Subcutaneous abdominal adipose tissue (tissue), 5 donors: Measurements from ENCODE around the gene APLNR.
A peak's percentile ranks its signal among the peaks of the same experiment; 100 is the strongest.

Experiments
- H3K27ac ChIP-seq: one replicate; pipeline ENCODE4 v1.7.0; 2013; ENCODE audit warnings: low read depth, mild to moderate bottlenecking, inconsistent platforms, low read length, moderate library complexity
- H3K27me3 ChIP-seq, 5 donors: one replicate each; pipeline ENCODE4 v1.7.0; 2013; ENCODE audit warnings: low read length in 5 of 5, inconsistent platforms in 1 of 5; ENCODE audit not compliant: control insufficient read depth in 5 of 5, insufficient read depth in 4 of 5
- H3K36me3 ChIP-seq, 5 donors: one replicate each; pipeline ENCODE4 v1.7.0; 2013; ENCODE audit warnings: low read length in 5 of 5; ENCODE audit not compliant: control insufficient read depth in 5 of 5, insufficient read depth in 5 of 5
- H3K4me1 ChIP-seq, 5 donors: one replicate each; pipeline ENCODE4 v1.7.0; 2013; ENCODE audit warnings: low read length in 5 of 5, mild to moderate bottlenecking in 3 of 5, moderate library complexity in 1 of 5; ENCODE audit not compliant: control insufficient read depth in 5 of 5, insufficient read depth in 5 of 5
- H3K4me3 ChIP-seq, 5 donors: one replicate each; pipeline ENCODE4 v1.7.0; 2013; ENCODE audit warnings: low read length in 5 of 5, low read depth in 1 of 5
- H3K9ac ChIP-seq, 5 donors: one replicate each; pipeline ENCODE4 v1.7.0; 2013; ENCODE audit warnings: low read length in 5 of 5, mild to moderate bottlenecking in 4 of 5, moderate library complexity in 3 of 5
- H3K9me3 ChIP-seq, 5 donors: one replicate each; pipeline ENCODE4 v1.7.0; 2013; ENCODE audit warnings: low read length in 5 of 5; ENCODE audit not compliant: control insufficient read depth in 5 of 5
- donor health status: healthy.
- donor health status: healthy.
- donor health status: healthy.
- donor health status: healthy.
- donor health status: healthy.

Gene APLNR

GRCh38 chr11:57251491-57252104, 14.5 kb upstream of the APLNR start:
- H3K27ac ChIP-seq: no peak overlapping the region
- H3K27me3 ChIP-seq: no peaks in the 10 kb centered on the region
- H3K9ac ChIP-seq: no peak overlapping the region

GRCh38 chr11:57251037-57251436, 14.0 kb upstream of the APLNR start:
- Histone ChIP-seq H3K36me3 (no peaks in the 10 kb centered on the region), H3K4me3 (no peak overlapping the region), H3K9ac (no peak overlapping the region), H3K27me3 (no peaks in the 10 kb centered on the region), H3K9me3 (no peaks in the 10 kb centered on the region), H3K4me1 (peaks cover 2 to 33% (median 23%) of the 10 kb centered on the region in 5 donors), H3K27ac (no peak overlapping the region)

More at GRCh38 chr11:57251491-57252104, 14.5 kb upstream of the APLNR start:
- Histone ChIP-seq H3K9me3 (peaks cover 0 to 2% (median under 1%) of the 10 kb centered on the region in 5 donors), H3K36me3 (no peaks in the 10 kb centered on the region), H3K4me3 (no peak overlapping the region), H3K4me1 (peaks cover 2 to 32% (median 23%) of the 10 kb centered on the region in 5 donors)

GRCh38 chr11:57249384-57250319, 12.6 kb upstream of the APLNR start:
- Histone ChIP-seq H3K36me3 (no peaks in the 10 kb centered on the region), H3K4me3 (peak overlapping the region in 4 of 5 donors; percentile 11 to 59 (median 32)), H3K9me3 (no peaks in the 10 kb centered on the region), H3K27ac (peak overlapping the region; percentile 43), H3K27me3 (no peaks in the 10 kb centered on the region), H3K9ac (no peak overlapping the region), H3K4me1 (peaks cover 2 to 44% (median 26%) of the 10 kb centered on the region in 5 donors)

GRCh38 chr11:57248780-57249383, 11.8 kb upstream of the APLNR start:
- H3K4me3 ChIP-seq: peak overlapping the region in 4 of 5 donors; percentile 11 to 59 (median 32)
- no peaks in the 10 kb centered on the region for H3K27me3 ChIP-seq
- H3K27ac ChIP-seq: no peak overlapping the region
- H3K9me3 ChIP-seq: no peaks in the 10 kb centered on the region
- H3K9ac ChIP-seq: no peak overlapping the region
- peaks cover 2 to 46% (median 26%) of the 10 kb centered on the region in 5 donors for H3K4me1 ChIP-seq
- H3K36me3 ChIP-seq: no peaks in the 10 kb centered on the region

- H3K9me3 ChIP-seq: no peaks in the 10 kb centered on the region
- H3K27ac ChIP-seq: peak overlapping the region; percentile 54
- no peaks in the 10 kb centered on the region for H3K36me3 ChIP-seq
- H3K4me1 ChIP-seq: peaks cover 2 to 45% (median 18%) of the 10 kb centered on the region in 5 donors
- H3K4me3 ChIP-seq: no peak overlapping the region
- H3K27me3 ChIP-seq: no peaks in the 10 kb centered on the region
- no peak overlapping the region for H3K9ac ChIP-seq
These were observed 7.9 kb upstream of the APLNR start for GRCh38 chr11:57244911-57245310.

GRCh38 chr11:57241353-57241972, 4.4 kb upstream of the APLNR start:
- H3K4me3 ChIP-seq: no peak overlapping the region
- H3K27ac ChIP-seq: no peak overlapping the region
- peaks cover 0 to 46% (median 8%) of the 10 kb centered on the region in 5 donors for H3K4me1 ChIP-seq
- no peak overlapping the region for H3K9ac ChIP-seq
- no peaks in the 10 kb centered on the region for H3K9me3 ChIP-seq
- no peaks in the 10 kb centered on the region for H3K36me3 ChIP-seq
- H3K27me3 ChIP-seq: peaks cover 0 to 9% (median 4%) of the 10 kb centered on the region in 5 donors

- H3K27ac ChIP-seq: no peak overlapping the region
These were observed 3.7 kb upstream of the APLNR start for GRCh38 chr11:57240757-57241156.

GRCh38 chr11:57240007-57240406, 3.0 kb upstream of the APLNR start:
- H3K4me3 ChIP-seq: no peak overlapping the region
- peaks cover 0 to 47% (median 8%) of the 10 kb centered on the region in 5 donors for H3K4me1 ChIP-seq
- H3K9ac ChIP-seq: no peak overlapping the region
- peaks cover 0 to 18% (median 13%) of the 10 kb centered on the region in 5 donors for H3K27me3 ChIP-seq
- H3K9me3 ChIP-seq: no peaks in the 10 kb centered on the region
- H3K27ac ChIP-seq: no peak overlapping the region
- no peaks in the 10 kb centered on the region for H3K36me3 ChIP-seq

More at GRCh38 chr11:57240757-57241156, 3.7 kb upstream of the APLNR start:
- Histone ChIP-seq H3K4me3 (no peak overlapping the region), H3K9me3 (no peaks in the 10 kb centered on the region), H3K36me3 (no peaks in the 10 kb centered on the region), H3K27me3 (peaks cover 0 to 17% (median 8%) of the 10 kb centered on the region in 5 donors), H3K9ac (no peak overlapping the region), H3K4me1 (peaks cover 0 to 50% (median 8%) of the 10 kb centered on the region in 5 donors)

GRCh38 chr11:57239348-57239747, 2.3 kb upstream of the APLNR start:
- Histone ChIP-seq H3K27ac (no peak overlapping the region), H3K36me3 (no peaks in the 10 kb centered on the region), H3K9me3 (no peaks in the 10 kb centered on the region), H3K4me1 (peaks cover 0 to 42% (median 8%) of the 10 kb centered on the region in 5 donors), H3K4me3 (no peak overlapping the region), H3K9ac (no peak overlapping the region), H3K27me3 (peaks cover 0 to 21% (median 17%) of the 10 kb centered on the region in 5 donors)
